Right ventricle myocardium inferior (tissue), 1 donor: ENCODE results near the gene TACC3. TPM values are rescaled to one million over a fixed set of nuclear protein-coding genes. Genes with fewer than 3 reads are reported as not detected.

Experiments
- ATAC-seq: fragments of 200-7000 bp; cut with Tn5 transposase; one replicate; pipeline ENCODE4 v1.9.1; 2020; ENCODE audit warnings: mild to moderate bottlenecking, moderate library complexity
- DNase-seq: peaks from one replicate; pipeline ENCODE4 v3.0.0; 2021; ENCODE audit errors: missing footprints
- intact Hi-C: fragments of 100-400 bp; cut with DNase I; formaldehyde crosslinking; loops from one replicate; pipeline ENCODE4 v1.11.0; 2022
- total RNA-seq: library from RNA; stranded (reverse); fragmentation: NEBNext Ultra II Directional; extraction: Animal tissue kit (Norgen Biotek cat#: 25700); gene quantifications from one replicate; pipeline ENCODE4 v1.2.1, GENCODE V29; 2021
- donor health status: DM: no; HTN: yes; CAD: no; lungs with severe emphysema.

TACC3 gene
- total RNA-seq, 1 donor from 2014 or later = 7.0 TPM

DNA sequence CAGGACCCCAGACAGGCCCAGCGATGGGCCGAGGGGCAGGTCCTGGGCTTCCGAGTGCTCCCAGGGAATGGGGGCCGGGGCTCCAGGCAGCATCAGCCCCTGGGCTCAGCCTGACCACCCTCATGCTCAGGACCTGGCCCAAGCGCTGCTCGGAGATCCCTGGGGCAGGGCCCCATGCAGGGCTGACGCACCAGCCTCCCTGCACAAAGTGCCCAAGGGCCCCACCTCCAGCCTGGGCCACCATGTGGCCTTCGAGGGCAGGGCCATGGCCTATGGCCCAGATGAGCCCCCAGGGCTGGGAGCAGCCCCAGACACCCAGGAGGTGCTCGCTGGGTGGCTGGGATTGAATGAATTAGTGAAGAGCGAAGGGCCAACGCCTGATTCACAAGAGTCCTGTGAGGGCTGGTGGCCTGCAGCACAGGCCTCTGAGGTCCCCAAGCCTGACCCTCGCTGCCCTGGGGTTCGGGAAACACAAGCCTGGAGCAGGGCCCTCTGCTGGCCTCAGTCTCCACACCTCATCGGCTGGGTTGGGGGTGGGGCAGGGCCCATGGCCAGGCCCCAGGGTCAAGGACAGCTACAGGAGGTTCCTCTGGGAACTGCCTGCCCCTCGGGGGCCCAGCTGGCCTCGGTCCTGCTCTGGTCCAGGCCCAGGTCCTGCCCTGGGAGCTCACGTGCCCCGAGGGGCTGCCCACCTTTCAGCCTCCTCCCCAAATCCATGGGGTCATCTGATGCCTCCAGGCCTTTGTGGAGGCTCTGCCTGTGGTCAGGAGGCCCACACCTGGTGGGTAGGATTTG, 58.5 kb downstream of the TACC3 start:
- no peak for DNase-seq
- no peak for ATAC-seq
- intact Hi-C loops = no loop called here

DNA sequence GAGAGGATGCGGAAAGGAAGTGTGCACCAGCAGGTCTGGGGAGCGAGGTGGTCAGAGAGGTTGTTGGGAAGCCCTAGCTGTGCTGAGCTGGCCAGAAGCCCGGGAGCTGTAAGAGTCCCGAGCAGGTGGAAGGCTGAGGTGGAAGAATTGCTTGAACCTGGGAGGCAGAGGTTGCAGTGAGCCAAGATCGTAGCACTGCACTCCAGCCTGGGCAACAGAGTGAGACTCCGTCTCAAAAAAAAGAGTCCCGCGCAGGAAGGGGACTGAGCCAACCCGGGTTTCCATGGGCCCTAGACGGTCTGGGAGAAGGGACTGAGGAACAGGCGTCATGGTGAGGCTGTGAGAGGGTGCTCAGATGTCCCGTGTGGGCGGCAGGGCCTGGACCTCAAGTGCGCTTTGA, 59.1 kb downstream of the TACC3 start:
- intact Hi-C loops = no loop called here
- ATAC-seq = no peak
- DNase-seq = no peak

DNA sequence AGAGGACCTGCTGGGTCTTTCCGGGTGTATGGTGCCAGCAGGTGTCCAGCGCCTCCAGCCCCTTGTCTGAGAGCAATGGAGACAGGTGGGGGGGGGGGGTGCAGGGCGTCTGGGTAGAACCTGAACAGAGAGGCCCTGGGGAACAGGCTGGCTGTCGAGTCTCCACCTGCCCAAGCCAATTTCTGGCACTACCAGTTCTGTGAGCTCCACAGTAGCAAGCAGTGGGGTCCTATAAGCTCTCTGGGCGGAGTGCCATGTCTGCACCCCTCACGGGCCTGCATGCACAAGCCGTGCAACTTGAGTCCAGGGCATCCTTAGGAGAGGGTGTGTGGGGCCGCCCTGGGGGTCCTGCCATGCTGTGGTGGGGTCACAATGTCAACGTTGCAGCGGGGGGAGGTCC, 61.7 kb downstream of the TACC3 start:
- ATAC-seq (no peak), DNase-seq (no peak)
- intact Hi-C loops = no loop called here

DNA sequence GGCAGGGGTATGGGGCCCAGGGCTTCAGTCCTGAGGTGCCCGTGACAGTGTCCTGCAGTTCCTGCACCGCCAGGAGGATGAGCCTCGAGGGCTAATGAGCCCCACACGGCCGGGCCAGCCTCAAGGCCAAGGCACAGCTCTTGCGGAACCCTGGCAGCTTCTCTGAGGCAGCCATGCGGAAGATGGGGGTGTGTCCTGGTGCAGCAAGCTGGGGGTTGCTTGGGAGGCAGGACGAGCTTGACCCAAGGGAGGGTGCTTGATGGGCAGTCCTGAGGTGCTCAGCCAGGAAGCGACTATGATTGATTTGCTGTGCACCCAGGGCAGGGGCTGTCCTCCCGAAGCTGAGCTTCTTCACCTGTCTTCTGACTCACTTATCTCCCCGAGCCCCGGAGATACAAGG, 62.6 kb downstream of the TACC3 start:
- intact Hi-C loops = no loop called here
- no peak for DNase-seq
- ATAC-seq = no peak

DNA sequence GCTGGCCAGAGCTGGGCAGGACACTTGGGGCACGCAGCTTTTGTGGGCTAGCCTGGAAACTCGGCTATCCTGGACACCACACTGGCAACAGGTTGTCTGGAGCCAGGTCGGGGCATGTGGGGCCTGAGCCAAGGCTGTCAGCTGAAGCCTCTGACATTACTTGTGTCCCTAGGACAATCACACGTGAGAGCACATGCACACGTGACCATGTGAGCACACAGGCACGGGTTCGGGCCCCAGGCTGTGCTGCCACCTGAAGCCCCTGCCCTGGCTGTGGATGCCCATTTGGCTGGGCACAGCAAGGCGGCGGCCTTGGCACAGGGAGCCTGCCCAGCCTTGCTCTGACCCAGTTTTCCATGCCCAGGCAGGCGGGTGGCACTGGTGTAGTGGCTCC, 63.1 kb downstream of the TACC3 start:
- intact Hi-C loops = no loop called here
- ATAC-seq (no peak), DNase-seq (no peak)

DNA sequence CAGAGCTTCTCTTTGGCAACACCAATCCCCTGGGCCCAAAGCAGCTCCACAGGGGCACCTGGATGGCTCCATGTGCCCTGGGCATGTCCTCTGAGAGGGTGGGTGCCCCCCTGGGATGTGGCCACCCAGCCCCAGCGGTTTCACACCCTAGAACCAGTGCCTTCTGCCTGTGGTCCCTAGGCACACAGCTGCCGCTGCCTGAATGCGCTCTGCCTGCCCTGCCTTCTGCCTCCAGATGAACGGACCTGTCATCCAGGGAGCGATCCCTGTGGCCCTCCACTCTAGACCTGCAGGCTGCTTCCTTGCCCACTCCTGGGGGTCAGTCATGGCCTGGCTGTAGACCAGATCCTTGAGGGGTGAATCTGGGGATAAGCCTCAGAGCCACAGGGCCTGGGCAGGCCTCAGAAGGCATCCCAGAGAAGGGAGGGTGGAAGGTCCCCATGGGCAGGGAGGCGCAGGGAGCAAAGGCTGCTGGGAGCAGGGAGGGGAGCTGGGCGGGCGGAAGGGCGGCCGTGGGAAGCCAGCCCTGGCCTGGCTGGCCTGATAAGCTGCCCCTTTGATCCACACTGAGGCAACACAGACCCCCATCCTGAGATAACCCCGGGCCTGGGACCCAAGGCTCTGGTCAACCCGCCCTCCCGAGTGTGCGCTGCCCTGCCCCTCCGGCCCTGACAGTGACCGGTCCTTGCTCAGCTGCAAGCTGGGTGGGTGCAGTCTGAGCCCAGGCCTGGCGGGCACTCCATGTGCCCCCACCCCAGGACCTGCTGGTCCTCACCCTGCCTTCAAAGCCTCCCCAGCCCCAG, 63.7 kb downstream of the TACC3 start:
- peak; percentile 80 for ATAC-seq

DNA sequence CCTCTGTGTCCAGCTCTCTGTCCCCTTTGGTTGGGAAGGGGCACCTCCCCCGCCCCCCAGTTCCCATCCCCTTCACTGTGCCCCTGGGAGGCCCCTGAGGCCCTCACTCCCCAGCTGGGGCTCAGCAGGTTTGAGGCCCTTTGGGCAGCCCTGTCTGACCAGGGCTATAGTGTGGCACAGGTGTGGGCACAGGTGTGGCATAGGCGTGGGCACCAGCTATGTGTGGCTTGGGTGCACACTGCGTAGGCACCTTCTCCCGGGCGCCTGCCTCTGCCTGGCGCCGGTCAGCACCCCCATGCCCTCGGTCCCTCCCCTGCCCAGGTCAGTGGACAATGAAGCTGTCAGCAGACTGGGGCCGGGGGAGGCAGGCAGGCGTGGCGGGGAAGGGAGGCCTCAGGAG, 64.3 kb downstream of the TACC3 start:
- no peak for DNase-seq
- no peak for ATAC-seq
- intact Hi-C loops = no loop called here

More for the DNA sequence above, 63.7 kb downstream of the TACC3 start:
- intact Hi-C loops = no loop called here
- DNase-seq = no peak

DNA sequence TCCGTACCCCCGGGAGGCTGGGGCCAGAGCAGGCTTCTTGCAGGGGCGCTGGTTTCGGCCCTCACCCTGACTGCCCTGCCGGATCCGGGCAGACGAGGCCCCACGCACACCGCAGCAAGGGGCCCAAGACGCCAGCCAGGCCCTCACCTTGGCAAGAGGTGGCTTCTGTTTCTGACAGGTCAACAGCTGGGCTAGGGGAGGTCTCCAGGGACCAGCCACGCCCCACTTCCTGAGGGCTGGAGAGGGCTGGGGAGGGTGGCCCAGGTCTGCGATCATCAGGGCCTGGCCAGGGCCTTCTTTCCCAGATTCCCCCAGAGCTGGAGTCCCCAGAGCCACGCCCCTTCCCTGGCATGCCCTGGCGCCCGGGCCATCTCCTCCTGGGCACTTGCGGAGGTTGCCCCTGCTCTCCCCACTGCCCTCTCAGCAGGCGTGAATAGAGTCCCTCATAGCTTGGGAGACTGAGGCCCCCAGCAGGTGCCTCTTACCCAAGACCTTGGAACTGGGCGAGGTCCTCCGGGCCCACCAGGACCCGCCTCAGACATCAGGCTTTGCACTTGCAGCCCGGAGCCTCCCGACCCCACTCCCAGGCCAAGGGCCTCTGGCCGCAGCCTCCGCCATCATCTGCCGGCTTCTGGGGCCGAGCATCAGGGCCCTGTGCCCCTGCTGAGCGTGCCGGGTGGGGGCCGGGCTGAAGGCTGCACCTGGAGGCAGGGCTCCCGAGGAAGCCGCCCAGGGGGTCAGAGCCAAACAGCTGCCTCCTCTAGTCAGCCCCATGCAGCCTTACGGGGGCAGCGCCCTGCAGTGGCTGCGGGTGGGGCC, 65.4 kb downstream of the TACC3 start:
- intact Hi-C loops = no loop called here
- no peak for DNase-seq
- ATAC-seq = no peak

DNA sequence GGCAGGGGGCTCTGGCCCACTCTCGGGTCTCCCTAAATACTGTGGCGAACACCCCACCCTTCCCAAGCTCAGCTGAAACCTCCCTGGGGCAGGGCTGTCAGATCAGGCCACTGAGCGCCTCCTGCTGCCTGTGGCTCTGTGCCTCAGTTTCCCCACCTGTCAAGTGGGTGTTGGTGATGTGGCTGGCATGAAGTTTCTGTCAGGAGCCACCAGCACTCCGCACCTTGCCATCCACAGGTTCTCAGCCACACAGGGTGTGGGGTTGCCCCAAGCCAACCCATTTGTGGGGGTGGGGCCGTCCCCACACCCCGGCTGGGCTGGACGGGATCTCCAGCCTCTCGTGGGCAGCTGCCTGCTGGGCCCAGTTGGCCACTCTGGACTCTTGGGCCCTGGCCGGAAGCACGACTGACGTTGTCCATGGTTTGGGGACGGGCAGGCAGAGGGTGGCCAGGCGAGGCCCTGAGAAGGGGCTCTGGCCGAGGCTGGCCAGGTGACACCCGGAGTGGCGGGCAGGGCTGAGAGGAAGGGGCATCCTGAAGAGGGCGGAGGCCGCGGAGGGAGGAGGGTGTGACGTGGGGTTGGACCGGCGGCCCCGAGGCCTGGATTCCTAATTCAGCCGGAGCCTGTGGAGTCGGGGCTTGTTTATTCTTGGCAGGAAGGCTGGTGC, 66.2 kb downstream of the TACC3 start:
- no peak for DNase-seq
- intact Hi-C loops = no loop called here
- no peak for ATAC-seq

DNA sequence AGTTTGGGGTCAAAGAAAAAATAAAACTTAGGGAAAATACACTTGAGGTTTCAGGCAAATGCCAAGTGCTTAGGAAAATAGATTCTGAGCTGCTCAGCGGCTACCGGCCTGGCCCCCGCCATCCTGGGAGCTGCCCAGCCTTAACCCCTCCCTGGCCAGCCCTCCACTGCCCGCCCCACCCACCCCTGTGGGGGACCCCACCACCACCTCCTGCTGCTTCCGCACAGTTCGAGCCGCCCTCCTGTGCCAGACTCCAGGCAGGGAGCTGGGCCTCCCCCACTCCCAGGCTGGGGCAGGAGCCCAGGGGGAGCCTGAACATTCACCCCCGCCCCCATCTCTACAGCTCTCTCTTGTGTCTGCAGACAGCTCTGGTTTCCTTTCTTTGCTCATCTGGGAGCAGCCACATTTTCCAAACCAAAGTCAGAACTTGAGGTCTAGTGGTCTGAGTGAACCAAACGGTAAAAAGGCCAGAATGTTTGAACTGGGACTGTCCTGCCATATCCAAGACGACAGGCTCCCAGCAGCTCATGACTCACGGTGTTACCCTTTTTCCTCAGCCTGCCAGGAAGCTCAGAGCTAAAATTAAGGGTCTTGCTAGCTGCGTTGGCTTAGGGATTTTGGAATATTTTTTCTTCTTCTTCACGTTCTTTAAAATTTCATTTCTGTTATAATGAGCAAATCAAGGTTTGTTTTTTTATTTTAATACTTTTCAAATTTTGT, 67.1 kb downstream of the TACC3 start:
- DNase-seq = no peak
- intact Hi-C loops = no loop called here

DNA sequence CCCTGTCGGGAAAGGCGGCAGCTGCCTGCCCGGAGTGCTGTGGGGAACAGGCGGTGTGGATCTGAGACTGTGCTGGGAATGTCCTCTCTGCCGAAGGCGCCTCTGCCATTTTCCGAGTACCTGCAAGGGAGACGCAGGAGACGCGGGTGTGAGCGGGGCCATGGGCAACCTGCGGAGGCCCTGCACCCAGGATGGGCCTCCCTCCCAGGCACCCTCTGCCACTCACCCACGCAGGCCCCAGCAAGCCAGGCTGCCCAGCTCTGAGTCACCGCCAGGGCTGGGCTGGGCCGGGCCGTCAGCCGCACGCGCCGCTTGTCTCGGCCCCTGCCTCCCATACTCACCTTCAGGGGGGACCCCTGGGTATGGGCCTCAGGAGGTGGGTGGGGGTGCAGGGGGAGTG, 68.2 kb downstream of the TACC3 start:
- ATAC-seq (no peak), DNase-seq (no peak)
- intact Hi-C loops = no loop called here

More for the DNA sequence above, 67.1 kb downstream of the TACC3 start:
- ATAC-seq = no peak

DNA sequence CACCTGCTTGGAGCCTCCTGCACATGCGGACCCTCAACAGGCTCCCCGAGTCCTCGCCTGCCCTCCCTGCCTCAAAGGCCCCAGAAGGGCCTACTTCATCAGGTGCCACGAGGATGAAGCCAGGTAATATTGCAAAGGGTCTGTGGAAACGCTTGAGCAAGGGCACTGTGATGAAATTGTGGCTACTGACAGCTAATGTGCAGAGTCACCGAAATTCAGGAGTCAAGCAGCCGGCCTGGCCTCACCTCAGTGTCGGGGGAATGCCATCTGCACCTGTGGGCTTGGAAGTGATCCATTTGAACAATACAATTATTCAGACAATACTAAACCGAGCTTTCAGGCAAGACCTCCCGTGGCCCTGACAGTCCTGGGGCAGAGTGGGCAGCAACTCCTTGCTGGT, 68.7 kb downstream of the TACC3 start:
- intact Hi-C loops = no loop called here
- no peak for ATAC-seq

DNA sequence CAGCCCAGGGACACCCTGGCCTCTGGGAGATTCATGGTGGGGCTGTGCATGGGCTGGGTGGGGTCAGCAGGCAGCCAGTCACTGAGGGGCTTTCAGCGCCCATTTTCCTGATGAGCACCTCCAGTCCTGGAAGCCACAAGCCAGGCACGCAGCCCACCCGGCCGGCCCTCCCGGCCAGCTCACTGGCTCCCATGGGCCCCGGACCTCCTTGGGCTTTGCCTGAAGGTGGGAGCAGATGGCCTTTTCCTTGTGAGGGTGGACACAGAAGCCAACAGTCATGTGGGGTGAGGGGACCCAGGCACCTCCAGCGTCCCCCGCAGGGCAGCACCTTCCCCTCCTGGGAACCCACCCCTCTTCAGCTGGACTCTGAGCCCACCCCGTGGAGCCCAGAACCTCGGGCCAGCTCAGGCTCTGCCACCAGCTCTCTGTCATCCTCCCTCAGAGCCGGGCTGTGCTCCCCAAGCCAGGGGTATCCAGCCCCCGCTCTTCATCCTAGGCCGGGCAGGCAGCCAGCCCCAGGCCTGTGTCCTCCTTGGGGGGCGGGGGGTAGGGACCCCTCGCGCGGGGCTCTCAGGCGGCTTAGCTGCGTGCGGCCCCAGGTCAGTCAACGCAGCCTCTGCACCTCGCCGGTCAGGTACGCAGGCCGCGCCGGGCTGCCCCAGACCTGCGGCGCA, 71.0 kb downstream of the TACC3 start:
- DNase-seq (no peak), ATAC-seq (no peak)
- intact Hi-C loops = no loop called here

More for the DNA sequence above, 68.7 kb downstream of the TACC3 start:
- DNase-seq = no peak

DNA sequence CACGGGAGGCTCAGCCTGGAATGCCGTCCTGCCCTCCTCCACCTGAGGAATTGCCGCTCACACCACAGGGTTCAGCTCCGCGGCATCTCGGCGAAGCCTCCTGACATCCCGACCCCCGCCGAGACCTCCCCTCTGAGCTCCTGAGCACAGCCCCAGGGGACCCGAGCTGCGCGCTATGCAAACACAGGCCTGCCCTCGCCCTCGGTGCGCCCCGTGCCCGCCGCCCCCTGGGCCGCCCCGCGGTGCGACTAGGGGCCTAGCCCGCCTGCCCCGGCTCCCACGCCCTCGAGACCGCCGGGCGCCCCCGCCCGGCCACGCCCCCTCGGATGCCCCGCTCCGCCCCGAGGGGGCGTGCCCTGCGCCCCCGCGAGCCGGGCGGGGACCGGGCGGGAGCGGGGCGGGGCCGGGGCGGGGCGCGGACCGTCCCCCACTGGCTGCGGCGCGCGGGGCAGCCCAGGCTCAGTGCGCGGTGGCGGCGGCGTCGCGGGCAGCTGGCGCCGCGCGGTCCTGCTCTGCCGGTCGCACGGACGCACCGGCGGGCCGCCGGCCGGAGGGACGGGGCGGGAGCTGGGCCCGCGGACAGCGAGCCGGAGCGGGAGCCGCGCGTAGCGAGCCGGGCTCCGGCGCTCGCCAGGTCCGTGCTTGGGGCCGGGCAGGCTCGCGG, 71.6 kb downstream of the TACC3 start, which contains the start of gene FGFR3:
FGFR3 (plus strand) TSS at position 462 of the 664 bp plus-strand sequence. CDS start 642 bp downstream, outside the sequence.
- ATAC-seq (peak; percentile 74), DNase-seq (no peak)
- intact Hi-C loops = no loop called here

DNA sequence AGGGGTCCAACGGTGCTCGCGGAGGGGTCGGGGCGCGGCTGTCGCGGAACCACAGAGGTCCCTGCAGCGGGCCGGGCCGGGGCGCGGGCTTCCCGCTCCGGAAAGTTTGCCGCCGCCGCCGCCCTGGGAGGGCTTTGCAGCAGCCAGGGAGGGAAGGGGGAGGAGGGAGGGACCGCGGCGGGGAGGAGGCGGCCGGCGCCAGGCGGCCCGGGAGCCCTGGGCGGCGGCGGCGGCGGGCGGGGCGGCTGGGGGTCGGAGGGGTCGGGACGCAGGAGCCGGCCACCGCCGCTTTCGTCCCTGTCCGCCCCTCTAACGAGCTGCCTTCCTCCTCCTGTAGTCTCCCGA, 72.1 kb downstream of the TACC3 start:
- ATAC-seq = no peak
- intact Hi-C loops = no loop called here
- DNase-seq = no peak

DNA sequence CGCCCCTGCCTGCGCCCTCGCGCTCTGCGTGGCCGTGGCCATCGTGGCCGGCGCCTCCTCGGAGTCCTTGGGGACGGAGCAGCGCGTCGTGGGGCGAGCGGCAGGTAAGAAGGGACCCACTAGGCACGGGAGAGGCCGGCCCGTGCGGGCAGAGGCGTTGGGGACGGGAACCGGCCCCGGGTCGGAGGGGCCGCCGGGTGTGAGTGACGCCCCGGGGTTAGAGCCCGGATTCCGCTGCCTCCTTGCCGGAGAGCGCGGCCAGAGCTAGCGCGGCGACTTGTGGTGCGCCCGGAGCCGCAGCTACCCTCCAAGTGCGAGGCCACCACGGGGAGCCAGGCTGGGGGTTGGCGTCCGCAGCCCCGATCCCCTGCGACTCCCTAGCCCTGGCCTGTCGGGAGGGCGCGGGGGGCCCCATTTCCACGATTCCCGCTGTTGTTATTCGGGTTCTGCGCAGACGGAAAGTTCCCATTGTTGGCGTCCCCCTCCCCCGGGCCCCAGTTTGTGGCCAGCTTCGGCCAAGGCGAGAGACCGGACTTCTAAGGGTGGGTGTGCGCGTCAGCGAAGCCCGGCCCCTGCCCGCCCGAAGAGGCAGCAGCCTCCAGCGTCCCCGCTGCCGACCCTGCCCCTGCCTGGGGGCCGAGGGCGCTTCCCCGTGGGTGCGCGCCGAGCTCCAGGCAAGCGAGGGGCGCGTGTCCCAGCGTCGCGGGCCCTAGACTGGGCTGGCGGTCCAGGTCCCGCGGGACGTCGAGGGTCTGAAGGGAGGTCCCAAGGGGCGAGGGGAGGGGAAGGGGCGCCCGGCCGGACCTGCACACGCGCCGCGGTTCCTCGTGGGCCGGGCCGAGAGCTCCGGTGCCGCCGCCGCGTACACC, 72.9 kb downstream of the TACC3 start:
- ATAC-seq = no peak
- DNase-seq = no peak
- intact Hi-C loops = no loop called here
